Uterus (tissue), 4 donors: Measurements from ENCODE around the gene CTSE. TPM values are rescaled to one million over a fixed set of nuclear protein-coding genes. Genes with fewer than 3 reads are reported as not detected.
"Not testable (repeated sequence)": the region's sequence is repeated elsewhere in the genome, so short reads cannot be mapped to it uniquely, and the experiment has no call there.

Experiments
- DNase-seq, 2 donors: peaks; one replicate each; pipeline ENCODE4 v3.0.0-alpha.2; 2019 to 2020
- H3K27ac ChIP-seq, 2 donors: fragments of 200-600 bp; sonication (generic); 1 replicate in 1 of 2; 2 replicates in 1 of 2; pipeline ENCODE4 v1.5.1; 2016 to 2018
- H3K27me3 ChIP-seq, 2 donors: fragments of 200-600 bp; sonication (generic); one replicate each; pipeline ENCODE4 v1.5.1; 2018 to 2019; ENCODE audit warnings: control low read depth in 1 of 2
- H3K36me3 ChIP-seq, 2 donors: fragments of 200-600 bp; sonication (generic); one replicate each; pipeline ENCODE4 v1.5.1; 2019; ENCODE audit warnings: control low read depth in 1 of 2
- H3K4me1 ChIP-seq, 2 donors: fragments of 200-600 bp; sonication (generic); one replicate each; pipeline ENCODE4 v1.5.1; 2018 to 2019; ENCODE audit warnings: control low read depth in 1 of 2
- H3K4me3 ChIP-seq, 2 donors: fragments of 200-600 bp; sonication (generic); 1 replicate in 1 of 2; 2 replicates in 1 of 2; pipeline ENCODE4 v1.5.1; 2018 to 2019; ENCODE audit warnings: mild to moderate bottlenecking in 1 of 2
- H3K9me3 ChIP-seq, 2 donors: fragments of 200-600 bp; sonication (generic); one replicate each; pipeline ENCODE4 v1.5.1; 2019; ENCODE audit warnings: control low read depth in 1 of 2
- CTCF ChIP-seq, 4 experiments: fragments of 200-600 bp in 2 of 4; fragments of 450-650 bp in 2 of 4; sonication (generic) in 2 of 4; IDR thresholded peaks; one replicate each; pipeline ENCODE4 v1.5.1; 2016 to 2019; ENCODE audit warnings: antibody characterized with exemption in 4 of 4, mild to moderate bottlenecking in 2 of 4, moderate library complexity in 1 of 4
- POLR2A ChIP-seq, 2 donors: fragments of 450-650 bp; IDR thresholded peaks; one replicate each; pipeline ENCODE4 v1.6.1; 2016; ENCODE audit warnings: antibody characterized with exemption in 2 of 2, mild to moderate bottlenecking in 1 of 2, moderate library complexity in 1 of 2
- intact Hi-C: fragments of 100-400 bp; cut with DNase I; formaldehyde crosslinking; loops from one replicate; pipeline ENCODE4 v1.15.1; 2023; ENCODE audit warnings: low total_unique reads
- total RNA-seq, 4 donors: library from RNA; depleted of rRNA in 3 of 4; stranded (reverse); fragments of >200 nt in 3 of 4; gene quantifications; one replicate each; pipeline versions ENCODE4 v1.1.0 to v1.2.4, GENCODE V29; 2014 to 2023
- donor health status: DM: yes; HTN: yes; CAD: no.

CTSE gene
- total RNA-seq, 4 donors from 2014 or later: 0.21 TPM; not detected in 3

GRCh38 chr1:206065547-206066145 is 42.0 kb upstream of the CTSE start:
- no peak overlapping the region for H3K27ac ChIP-seq
- no peaks in the 10 kb centered on the region for H3K9me3 ChIP-seq
- H3K4me1 ChIP-seq: peaks cover 0 to 4% of the 10 kb centered on the region in 2 donors
- no peak for DNase-seq
- intact Hi-C loops: no loop called here
- TF ChIP-seq CTCF (IDR thresholded peaks at IDR 0.05) (no peak), POLR2A (IDR thresholded peaks at IDR 0.05) (no peak)
- no peaks in the 10 kb centered on the region for H3K36me3 ChIP-seq
- no peak overlapping the region for H3K4me3 ChIP-seq
- no peaks in the 10 kb centered on the region for H3K27me3 ChIP-seq

GRCh38 chr1:206064501-206064900 is 40.8 kb upstream of the CTSE start:
- DNase-seq, H3K27me3 ChIP-seq, H3K4me1 ChIP-seq, H3K9me3 ChIP-seq, H3K4me3 ChIP-seq, H3K36me3 ChIP-seq, H3K27ac ChIP-seq, intact Hi-C loops: not testable (repeated sequence)

- DNase-seq, H3K36me3 ChIP-seq, H3K4me1 ChIP-seq, H3K9me3 ChIP-seq, H3K4me3 ChIP-seq, H3K27me3 ChIP-seq, H3K27ac ChIP-seq, intact Hi-C loops: not testable (repeated sequence)
Measured at GRCh38 chr1:206064001-206064400, 40.3 kb upstream of the CTSE start.

GRCh38 chr1:206062464-206062863 is 38.8 kb upstream of the CTSE start:
- Histone ChIP-seq H3K9me3 (no peaks in the 10 kb centered on the region), H3K4me3 (no peak overlapping the region), H3K27ac (no peak overlapping the region), H3K27me3 (no peaks in the 10 kb centered on the region), H3K4me1 (peaks cover 0 to 4% of the 10 kb centered on the region in 2 donors), H3K36me3 (no peaks in the 10 kb centered on the region)
- intact Hi-C loops: no loop called here
- DNase-seq: peak; percentile 29 to 43
- TF ChIP-seq POLR2A (IDR thresholded peaks at IDR 0.05) (no peak), CTCF (IDR thresholded peaks at IDR 0.05) (no peak)

GRCh38 chr1:206060844-206061243 is 37.1 kb upstream of the CTSE start:
- no peak overlapping the region for H3K4me3 ChIP-seq
- intact Hi-C loops: no loop called here
- no peak for TF ChIP-seq POLR2A (IDR thresholded peaks at IDR 0.05)
- no peak for TF ChIP-seq CTCF (IDR thresholded peaks at IDR 0.05)
- peaks cover 0 to 4% of the 10 kb centered on the region in 2 donors for H3K4me1 ChIP-seq
- no peaks in the 10 kb centered on the region for H3K36me3 ChIP-seq
- no peak overlapping the region for H3K27ac ChIP-seq
- no peaks in the 10 kb centered on the region for H3K9me3 ChIP-seq
- H3K27me3 ChIP-seq: no peaks in the 10 kb centered on the region
- DNase-seq: no peak

GRCh38 chr1:206059355-206059915 is 35.7 kb upstream of the CTSE start:
- Histone ChIP-seq H3K36me3 (no peaks in the 10 kb centered on the region), H3K4me1 (peaks cover 0 to 4% of the 10 kb centered on the region in 2 donors), H3K9me3 (no peaks in the 10 kb centered on the region), H3K27ac (no peak overlapping the region), H3K27me3 (no peaks in the 10 kb centered on the region), H3K4me3 (no peak overlapping the region)
- no peak for DNase-seq
- TF ChIP-seq CTCF (IDR thresholded peaks at IDR 0.05): no peak
- TF ChIP-seq POLR2A (IDR thresholded peaks at IDR 0.05): no peak
- intact Hi-C loops: no loop called here
